Esophagus muscularis mucosa (tissue), 3 donors: ENCODE measurements around the gene FRMD5.

Experiments used
- CTCF ChIP-seq, 3 experiments: fragments of 200-600 bp in 2 of 3; fragments of 450-650 bp in 1 of 3; sonication (generic) in 2 of 3; IDR thresholded peaks; one replicate each; pipeline ENCODE4 v1.5.1; 2017 to 2019; ENCODE audit warnings: antibody characterized with exemption in 3 of 3, mild to moderate bottlenecking in 2 of 3, moderate library complexity in 1 of 3
- POLR2A ChIP-seq: fragments of 450-650 bp; IDR thresholded peaks from one replicate; pipeline ENCODE4 v1.6.1; 2017; ENCODE audit warnings: antibody characterized with exemption, moderate library complexity, mild to moderate bottlenecking, low read depth

GRCh38 chr15:44010089-44010488 is 185.0 kb downstream of the FRMD5 start:
- TF ChIP-seq CTCF (IDR thresholded peaks at IDR 0.05) (no peak), POLR2A (no peak)
